GM18870 (cell line): ENCODE data around the gene SPEF2.
"Not testable (repeated sequence)": the region's sequence is repeated elsewhere in the genome, so short reads cannot be mapped to it uniquely, and the experiment has no call there.

Source experiments
- ATAC-seq: cut with Tn5 transposase; IDR thresholded peaks from one replicate; pipeline ENCODE4 v1.9.1; 2021; ENCODE audit warnings: moderate library complexity; ENCODE audit not compliant: unreplicated experiment

SPEF2 gene

DNA sequence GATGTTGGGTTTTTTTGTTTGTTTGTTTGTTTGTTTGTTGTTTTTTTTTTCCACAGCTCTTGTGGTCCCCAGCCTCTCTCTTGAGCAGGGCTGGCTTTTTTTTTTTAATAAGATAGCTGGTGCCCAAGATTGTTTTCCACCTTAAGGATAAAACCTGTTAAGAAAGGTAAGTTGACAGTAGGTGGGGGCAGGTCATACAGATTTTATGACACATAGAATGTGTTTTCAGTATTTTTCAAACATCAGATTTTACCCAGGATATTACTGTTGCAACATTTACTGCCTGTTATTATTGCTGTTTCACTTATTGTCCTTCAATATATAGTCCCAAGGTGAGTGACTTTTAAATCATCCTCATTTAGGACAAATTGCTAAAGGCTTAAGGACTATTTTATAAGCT lies 235.1 kb downstream of the SPEF2 start:
- ATAC-seq, result no peak

DNA sequence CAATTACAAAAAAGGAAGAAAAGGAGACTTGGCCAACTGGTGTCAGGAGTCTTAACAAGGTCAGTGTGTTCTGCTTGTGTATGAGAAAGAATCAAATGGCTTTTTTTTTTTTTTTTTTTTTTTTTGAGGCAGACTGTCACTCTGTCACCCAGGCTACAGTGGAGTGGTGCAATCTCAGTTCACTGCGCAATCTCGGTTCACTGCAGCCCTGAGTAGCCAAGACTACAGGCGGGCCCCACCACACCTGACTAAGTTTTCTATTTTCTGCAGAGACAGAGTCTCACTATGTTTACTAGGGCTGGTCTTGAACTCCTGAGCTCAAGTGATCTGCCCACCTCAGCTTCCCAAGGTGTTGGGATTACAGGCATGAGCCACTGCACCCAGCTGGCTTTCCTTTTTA lies 236.0 kb downstream of the SPEF2 start:
- ATAC-seq, result no peak

DNA sequence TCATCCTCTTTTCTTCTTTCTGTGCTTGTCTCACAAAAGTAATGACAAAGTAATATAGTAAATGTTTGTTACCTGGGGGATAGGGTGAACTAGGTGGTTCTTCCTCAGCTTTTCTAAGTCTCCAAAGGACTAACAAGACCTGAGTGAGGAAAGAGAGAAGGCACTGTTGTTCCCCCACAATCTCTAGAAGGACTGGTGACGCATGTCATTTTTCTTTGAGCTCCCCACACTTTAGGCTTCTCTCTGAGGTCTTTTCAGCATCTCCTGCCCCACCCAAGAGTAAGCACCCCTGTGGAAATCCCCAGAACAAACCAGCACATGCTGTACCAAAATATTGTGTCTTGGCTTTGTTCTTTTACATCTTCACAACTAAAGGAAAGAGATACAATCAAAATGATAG lies 236.6 kb downstream of the SPEF2 start:
- ATAC-seq, result no peak

DNA sequence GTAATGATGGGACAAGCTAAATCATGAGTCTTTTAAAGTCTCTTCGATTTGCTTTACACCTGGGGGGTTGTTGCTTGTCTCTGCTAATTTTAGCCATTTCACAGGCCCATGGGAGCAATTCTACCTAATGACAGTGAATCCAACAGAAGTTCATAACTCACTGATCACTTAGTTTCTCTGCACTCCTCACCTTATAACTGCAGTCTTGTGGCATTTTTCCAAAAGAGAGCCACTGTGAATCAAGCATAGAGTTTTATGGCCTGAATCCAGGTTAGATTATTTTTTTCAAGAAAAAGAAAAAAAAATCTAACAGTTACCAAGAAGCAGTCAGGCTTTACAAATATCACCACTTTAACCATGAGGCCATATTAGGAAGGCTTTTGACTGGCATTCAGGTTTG lies 237.5 kb downstream of the SPEF2 start:
- no peak for ATAC-seq

DNA sequence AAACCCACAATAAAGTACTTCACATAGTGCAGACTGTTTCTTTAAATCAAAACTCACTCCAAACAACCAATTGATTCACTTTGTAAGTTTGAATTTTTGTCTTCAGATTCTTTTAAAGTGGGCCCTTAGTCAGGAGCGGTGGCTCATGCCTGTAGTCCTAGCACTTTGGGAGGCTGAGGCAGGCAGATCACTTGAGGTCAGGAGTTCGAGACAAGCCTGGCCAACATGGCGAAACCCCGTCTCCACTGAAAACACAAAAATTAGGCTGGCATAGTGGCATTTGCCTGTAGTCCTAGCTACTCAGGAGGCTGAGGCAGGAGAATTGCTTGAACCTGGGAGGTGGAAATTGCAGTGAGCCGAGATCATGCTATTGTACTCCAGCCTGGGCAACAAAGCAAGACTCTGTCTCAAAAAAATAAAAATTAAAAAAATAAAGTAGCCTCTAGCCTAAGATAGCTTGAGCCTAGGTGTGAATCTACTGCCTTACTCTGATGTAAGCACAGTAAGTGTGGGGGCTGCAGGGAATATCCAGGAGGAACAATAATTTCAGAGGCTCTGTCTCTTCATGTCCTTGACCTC lies 238.6 kb downstream of the SPEF2 start:
- not testable (repeated sequence) for ATAC-seq

DNA sequence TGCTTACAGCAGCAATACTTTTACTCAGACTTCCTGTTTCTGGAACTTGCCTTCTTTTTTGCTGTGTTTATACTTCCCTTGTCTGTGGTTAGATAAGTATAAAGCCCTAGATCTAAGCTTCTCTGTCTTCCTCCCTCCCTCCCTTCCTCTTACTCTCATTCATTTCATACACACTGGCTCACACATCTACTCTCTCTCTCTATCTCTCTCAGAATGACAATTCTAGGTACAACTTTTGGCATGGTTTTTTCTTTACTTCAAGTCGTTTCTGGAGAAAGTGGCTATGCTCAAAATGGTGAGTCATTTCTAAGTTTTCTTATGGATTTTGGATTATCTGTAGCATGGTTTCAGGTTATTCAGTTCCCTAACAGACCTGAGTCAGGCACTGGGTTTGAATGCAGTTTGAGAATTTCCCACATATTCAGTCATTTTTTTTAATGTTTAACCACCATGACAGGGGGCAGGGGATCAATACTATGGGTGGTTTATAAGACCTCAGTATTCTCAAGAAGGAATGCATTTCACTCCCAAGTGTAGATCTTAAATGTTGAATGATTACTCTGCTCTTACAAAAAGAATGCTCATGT lies 239.2 kb downstream of the SPEF2 start, which contains the start of gene IL7R:
IL7R (plus strand) TSS at position 127 of the 587 bp plus-strand sequence; CDS start at position 214, 87 bp downstream.
- ATAC-seq, result peak; percentile 41

DNA sequence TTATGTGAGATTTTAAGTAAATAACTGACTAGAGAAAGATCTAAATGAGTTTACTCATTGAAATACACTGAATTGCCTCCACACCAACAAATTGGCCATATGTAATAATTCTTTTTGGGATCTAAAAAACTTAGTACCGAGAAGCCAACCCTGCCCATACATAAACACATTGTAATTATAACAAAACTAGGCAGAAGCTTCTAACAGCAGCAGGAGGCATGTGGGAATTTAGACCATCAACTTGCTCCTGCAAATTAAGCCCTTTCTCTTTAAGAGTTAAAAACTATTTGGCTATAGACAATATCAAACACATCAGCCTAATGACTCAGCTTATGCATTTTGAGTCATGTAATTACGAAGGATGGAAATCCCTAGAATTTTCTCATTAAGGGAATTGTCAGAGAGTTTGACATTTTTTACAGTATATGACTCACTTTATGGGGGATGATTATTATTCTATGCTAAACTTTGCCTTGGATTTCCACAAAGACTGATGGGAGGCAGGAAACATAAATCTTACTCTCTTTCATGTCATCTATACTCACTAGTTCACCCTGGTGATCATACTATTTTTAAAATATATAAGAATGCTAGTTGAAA lies 240.0 kb downstream of the SPEF2 start:
- ATAC-seq, result no peak

DNA sequence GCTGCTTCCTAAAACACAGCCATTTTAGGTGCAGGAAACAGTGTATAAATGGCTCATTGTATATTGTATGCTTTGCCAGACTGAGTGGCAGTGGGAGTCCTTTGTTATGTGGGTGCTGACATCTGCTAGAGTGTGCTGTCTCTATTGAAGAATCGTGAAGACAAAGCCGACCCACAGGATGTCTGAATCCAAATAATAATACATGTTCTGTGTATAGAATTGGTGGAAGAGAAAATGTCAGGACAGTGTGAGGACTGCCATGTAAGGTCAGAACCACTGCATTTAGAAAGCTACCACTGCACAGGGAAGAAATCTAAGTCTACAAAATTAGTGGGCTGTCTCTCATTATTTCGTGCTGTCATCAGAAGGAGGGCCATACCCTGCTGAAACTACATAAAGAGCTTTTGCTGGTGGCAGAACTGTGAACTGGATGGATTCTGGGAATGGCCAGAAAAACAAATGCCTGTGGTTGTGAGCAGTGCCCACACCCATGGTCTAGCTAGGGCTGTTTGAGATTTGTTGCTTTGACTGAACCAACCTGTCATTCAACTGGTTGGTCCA lies 241.5 kb downstream of the SPEF2 start:
- ATAC-seq, result no peak

DNA sequence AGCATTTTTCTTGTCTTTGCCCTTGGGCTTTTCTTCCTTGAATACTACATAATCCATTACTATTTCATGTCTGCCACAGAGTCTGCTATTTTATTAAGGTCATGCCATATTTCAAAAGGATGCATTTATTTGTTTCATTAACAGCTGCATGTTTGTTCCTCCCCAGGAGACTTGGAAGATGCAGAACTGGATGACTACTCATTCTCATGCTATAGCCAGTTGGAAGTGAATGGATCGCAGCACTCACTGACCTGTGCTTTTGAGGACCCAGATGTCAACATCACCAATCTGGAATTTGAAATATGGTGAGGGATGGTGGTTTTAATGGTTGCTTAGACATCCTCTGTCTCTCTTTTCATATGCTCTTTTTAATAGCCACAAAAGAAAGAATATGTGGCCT lies 243.0 kb downstream of the SPEF2 start:
- ATAC-seq, result no peak

DNA sequence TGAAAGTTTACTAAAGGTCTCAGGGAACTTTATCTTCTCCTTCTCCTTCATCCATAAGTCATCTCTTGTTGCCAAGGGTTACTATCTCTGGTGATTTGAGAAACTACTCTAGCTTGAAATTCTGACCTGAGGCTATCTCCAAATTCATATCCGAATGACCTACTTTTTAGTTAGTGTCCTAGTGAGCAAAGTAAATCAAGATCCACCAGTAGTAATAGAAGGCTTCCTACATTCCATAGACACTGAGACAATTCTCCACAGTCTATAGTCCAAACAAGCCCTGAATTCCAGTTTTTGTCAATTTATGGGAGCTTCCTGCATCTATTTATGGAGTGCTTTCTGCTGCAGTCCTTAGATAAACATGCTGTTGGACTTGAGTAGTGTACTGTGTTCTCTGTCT lies 244.1 kb downstream of the SPEF2 start:
- no peak for ATAC-seq

DNA sequence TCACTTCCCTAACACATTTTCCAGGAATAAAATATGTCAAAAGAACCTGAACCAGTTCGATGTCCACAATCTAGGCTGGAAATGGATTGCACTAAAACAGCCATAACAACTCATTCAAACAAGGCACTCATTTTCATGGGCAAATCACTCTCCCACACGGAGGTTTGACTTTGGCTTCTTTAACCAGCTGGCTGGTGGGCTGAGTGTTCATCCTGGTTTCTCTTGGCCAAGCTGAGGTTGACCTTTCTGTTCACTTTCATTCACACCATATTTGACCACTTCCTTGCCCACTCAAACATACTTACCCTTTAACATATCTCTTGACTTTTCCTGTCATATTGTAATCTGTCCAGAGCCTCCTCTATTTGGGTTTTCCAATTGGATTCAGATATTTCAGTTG lies 244.5 kb downstream of the SPEF2 start:
- no peak for ATAC-seq

DNA sequence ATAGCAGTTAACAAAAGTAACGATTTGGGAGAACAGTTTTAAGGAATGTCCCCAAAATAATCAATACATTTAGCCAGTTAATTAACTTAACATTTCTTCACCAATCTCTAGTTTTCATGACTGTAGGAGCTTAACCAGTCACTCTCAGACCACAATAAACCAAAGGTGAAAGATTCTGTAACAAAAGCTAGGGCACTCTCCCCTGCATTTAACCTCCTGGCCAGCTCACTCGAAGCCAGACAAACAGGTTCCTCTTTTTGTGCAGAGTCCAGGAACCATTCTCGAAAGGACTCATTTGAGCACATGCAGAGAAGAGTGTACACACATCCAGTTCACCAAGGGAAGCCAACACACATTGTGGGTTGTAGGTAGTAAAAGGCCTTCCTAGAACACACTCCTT lies 245.5 kb downstream of the SPEF2 start:
- no peak for ATAC-seq
